HepG2 (cell line): Measurements from ENCODE around the gene MYADML2. TPM values are rescaled to one million over a fixed set of nuclear protein-coding genes. Genes with fewer than 3 reads are reported as not detected.

ENCODE experiments used
- ARHGAP35 ChIP-seq: sonication (generic); formaldehyde crosslinking; IDR thresholded peaks from 2 replicates; pipeline ENCODE4 v1.9.0; 2022; ENCODE audit warnings: mild to moderate bottlenecking, inconsistent platforms, moderate library complexity, missing genetic modification reagents, borderline replicate concordance
- ATRX ChIP-seq: sonication (generic); formaldehyde crosslinking; IDR thresholded peaks from 2 replicates; pipeline ENCODE4 v1.4.0; 2020; ENCODE audit warnings: missing genetic modification reagents, borderline replicate concordance
- CENPX ChIP-seq: sonication (generic); formaldehyde crosslinking; IDR thresholded peaks from 2 replicates; pipeline ENCODE4 v1.9.0; 2021; ENCODE audit warnings: mild to moderate bottlenecking, missing genetic modification reagents, moderate library complexity
- DPF2 ChIP-seq: sonication (generic); formaldehyde crosslinking; IDR thresholded peaks from 2 replicates; pipeline ENCODE4 v1.4.0; 2020; ENCODE audit warnings: mild to moderate bottlenecking, low read depth, missing genetic modification reagents, borderline replicate concordance
- EED ChIP-seq: sonication (generic); formaldehyde crosslinking; IDR thresholded peaks from 2 replicates; pipeline ENCODE4 v1.5.0; 2020; ENCODE audit warnings: mild to moderate bottlenecking, missing genetic modification reagents
- GPN1 ChIP-seq: sonication (generic); formaldehyde crosslinking; IDR thresholded peaks from 2 replicates; pipeline ENCODE4 v1.5.1; 2020; ENCODE audit warnings: missing genetic modification reagents, borderline replicate concordance
- GTF2F1 ChIP-seq: fragments of 150-350 bp; IDR thresholded peaks from 2 replicates; pipeline ENCODE4 v1.6.1; 2014; ENCODE audit warnings: low read length
- JARID2 ChIP-seq: sonication (generic); formaldehyde crosslinking; IDR thresholded peaks from 2 replicates; pipeline ENCODE4 v1.8.1; 2023; ENCODE audit warnings: missing genetic modification reagents, inconsistent platforms; ENCODE audit not compliant: insufficient replicate concordance
- JUND ChIP-seq: sonication (generic); formaldehyde crosslinking; IDR thresholded peaks from 2 replicates; pipeline ENCODE4 v1.8.0; 2022; ENCODE audit warnings: mild to moderate bottlenecking, missing genetic modification reagents
- KLF12 ChIP-seq: sonication (generic); formaldehyde crosslinking; IDR thresholded peaks from 2 replicates; pipeline ENCODE4 v1.4.0; 2020; ENCODE audit warnings: missing genetic modification reagents, borderline replicate concordance
- NONO ChIP-seq, 2 experiments: fragments of 450-650 bp in 1 of 2; sonication (generic) in 1 of 2; formaldehyde crosslinking in 1 of 2; IDR thresholded peaks in 1 of 2; conservative IDR thresholded peaks in 1 of 2; 2 replicates each; pipeline versions ENCODE4 v1.6.1 to v1.8.0; 2017 to 2022; ENCODE audit warnings: mild to moderate bottlenecking in 1 of 2, missing genetic modification reagents in 1 of 2, moderate library complexity in 1 of 2
- NRL ChIP-seq: sonication (generic); formaldehyde crosslinking; IDR thresholded peaks from 2 replicates; pipeline ENCODE4 v1.5.0; 2020; ENCODE audit warnings: missing genetic modification reagents, mild to moderate bottlenecking, moderate library complexity, borderline replicate concordance
- RAD51 ChIP-seq: fragments of 450-650 bp; IDR thresholded peaks from 2 replicates; pipeline ENCODE4 v1.6.1; 2016; ENCODE audit warnings: borderline replicate concordance
- RBM39 ChIP-seq: fragments of 200-400 bp; formaldehyde crosslinking; IDR thresholded peaks from one replicate; pipeline ENCODE4 v1.6.1; 2018; ENCODE audit warnings: antibody characterized with exemption, mild to moderate bottlenecking, low read depth, low read length; ENCODE audit not compliant: poor library complexity, severe bottlenecking
- SIX4 ChIP-seq: sonication (generic); formaldehyde crosslinking; IDR thresholded peaks from 2 replicates; pipeline ENCODE4 v1.4.0; 2020; ENCODE audit warnings: missing genetic modification reagents
- SRY ChIP-seq: sonication (generic); formaldehyde crosslinking; IDR thresholded peaks from 2 replicates; pipeline ENCODE4 v1.8.0; 2022; ENCODE audit warnings: mild to moderate bottlenecking, missing genetic modification reagents
- ZNF253 ChIP-seq: sonication (generic); formaldehyde crosslinking; IDR thresholded peaks from 2 replicates; pipeline ENCODE4 v1.8.0; 2022; ENCODE audit warnings: mild to moderate bottlenecking, missing genetic modification reagents, borderline replicate concordance
- ZNF282 ChIP-seq: fragments of 450-650 bp; IDR thresholded peaks from 2 replicates; pipeline ENCODE4 v1.6.1; 2018; ENCODE audit not compliant: partially characterized antibody
- ZNF589 ChIP-seq: sonication (generic); formaldehyde crosslinking; conservative IDR thresholded peaks from 2 replicates; pipeline ENCODE4 v1.8.0; 2022; ENCODE audit warnings: mild to moderate bottlenecking, moderate library complexity, missing genetic modification reagents
- polyA plus RNA-seq, 8 experiments: library from polyadenylated mRNA; depleted of rRNA in 3 of 8; stranded (reverse) in 7 of 8; unstranded in 1 of 8; fragments of >200 nt; fragmentation: Illumina TruSeq in 4 of 8; extraction: Trizol in 4 of 8; gene quantifications; 2 replicates each; pipeline versions ENCODE4 v1.2.1 to v1.2.3, GENCODE V29; 2011 to 2016; ENCODE audit warnings: low read depth in 4 of 8, missing spikeins in 1 of 8, mixed read lengths in 1 of 8; ENCODE audit not compliant: insufficient read depth in 1 of 8
- total RNA-seq, 5 experiments: library from RNA; depleted of rRNA; stranded (reverse); fragments of >200 nt; fragmentation: Illumina TruSeq; extraction: Trizol; gene quantifications; 2 replicates each; pipeline ENCODE4 v1.2.3, GENCODE V29; 2016; ENCODE audit warnings: low read depth in 1 of 5
- TF ChIP-seq, protein P1 (sequence below): sonication (generic); formaldehyde crosslinking; IDR thresholded peaks from 2 replicates; pipeline ENCODE4 v1.5.0; 2020; ENCODE audit warnings: missing genetic modification reagents, mild to moderate bottlenecking, borderline replicate concordance
- TF ChIP-seq, protein P2 (sequence below): sonication (generic); formaldehyde crosslinking; IDR thresholded peaks from 2 replicates; pipeline ENCODE4 v1.4.0; 2020; ENCODE audit warnings: low read depth, mild to moderate bottlenecking, missing genetic modification reagents
- TF ChIP-seq, protein P3 (sequence below): IDR thresholded peaks from 2 replicates; pipeline ENCODE4 v1.6.1; 2016; ENCODE audit warnings: control low read depth
- TF ChIP-seq, protein P4 (sequence below): sonication (generic); formaldehyde crosslinking; IDR thresholded peaks from 2 replicates; pipeline ENCODE4 v1.4.0; 2020; ENCODE audit warnings: mild to moderate bottlenecking, missing genetic modification reagents, borderline replicate concordance

Gene MYADML2
- total and polyA plus RNA-seq, 2 of the 13 experiments (the other 11 are each of a cell fraction or from before 2014, with no cell fraction given) = not detected

DNA sequence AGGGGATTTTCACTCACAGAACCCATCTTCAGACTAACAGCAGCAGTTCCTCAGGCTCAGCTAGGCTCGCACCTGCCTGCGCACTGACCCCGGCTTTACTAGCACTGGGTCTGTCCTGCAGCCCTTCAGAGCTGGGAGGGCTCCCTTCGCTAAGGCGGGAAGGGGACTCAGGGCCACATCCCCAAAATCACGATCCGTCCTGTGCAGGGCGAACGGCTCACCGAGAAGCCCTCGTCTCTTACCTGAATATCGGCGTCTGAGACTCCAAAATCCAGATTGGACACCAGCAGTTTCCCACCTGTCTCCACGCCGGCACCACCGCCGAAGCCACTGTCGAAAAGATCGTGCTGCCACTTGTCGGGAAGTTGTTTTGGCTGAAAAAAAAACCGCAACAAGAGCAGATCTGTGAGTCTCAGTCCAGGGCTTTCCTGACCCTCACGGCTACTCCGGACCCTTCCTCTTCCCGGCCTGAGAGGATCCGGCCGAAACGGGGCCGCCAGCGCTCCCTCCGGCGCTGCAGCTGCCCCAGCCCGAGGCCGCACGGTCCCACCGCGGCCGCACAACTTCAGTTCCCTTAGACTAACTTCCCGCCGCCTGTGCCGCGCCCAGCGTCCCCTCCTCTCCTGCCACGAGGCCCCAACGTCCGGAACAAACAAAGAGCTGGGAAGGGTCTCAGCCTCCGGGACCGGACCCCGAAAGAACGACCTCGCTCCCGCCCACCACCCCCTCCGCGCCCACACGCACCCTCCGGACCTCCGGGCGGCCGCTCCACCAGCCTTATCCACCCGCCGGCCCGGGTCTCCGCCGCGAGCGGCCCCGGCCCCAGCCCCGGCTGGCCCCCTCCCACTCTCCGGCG lies 56.4 kb downstream of the MYADML2 start (continued):
- TF ChIP-seq DPF2 (CRISPR knock-in tag) (no peak), SIX4 (CRISPR knock-in tag) (no peak), GTF2F1 (no peak), ZNF589 (no peak), ARHGAP35 (CRISPR knock-in tag) (0 out of 2 replicates have a peak, but pooled peaks have one; percentile 23), KLF12 (CRISPR knock-in tag) (no peak), JUND (CRISPR knock-in tag) (no peak), GPN1 (no peak), SRY (peak; percentile 82; the same call in 1 of the 2 replicates), NONO (IDR thresholded peaks at IDR 0.05) (no peak), NONO (CRISPR knock-in tag; conservative IDR thresholded peaks at IDR 0.05) (no peak), JARID2 (CRISPR knock-in tag) (no peak), ATRX (CRISPR knock-in tag) (no peak), EED (CRISPR knock-in tag) (no peak), ZNF282 (no peak), RAD51 (no peak), CENPX (CRISPR knock-in tag) (no peak), RBM39 (no peak), NRL (CRISPR knock-in tag) (peak; percentile 79; the same call in 1 of the 2 replicates), ZNF253 (no peak; the same call in 1 of the 2 replicates)
- TF ChIP-seq, protein P1, sequence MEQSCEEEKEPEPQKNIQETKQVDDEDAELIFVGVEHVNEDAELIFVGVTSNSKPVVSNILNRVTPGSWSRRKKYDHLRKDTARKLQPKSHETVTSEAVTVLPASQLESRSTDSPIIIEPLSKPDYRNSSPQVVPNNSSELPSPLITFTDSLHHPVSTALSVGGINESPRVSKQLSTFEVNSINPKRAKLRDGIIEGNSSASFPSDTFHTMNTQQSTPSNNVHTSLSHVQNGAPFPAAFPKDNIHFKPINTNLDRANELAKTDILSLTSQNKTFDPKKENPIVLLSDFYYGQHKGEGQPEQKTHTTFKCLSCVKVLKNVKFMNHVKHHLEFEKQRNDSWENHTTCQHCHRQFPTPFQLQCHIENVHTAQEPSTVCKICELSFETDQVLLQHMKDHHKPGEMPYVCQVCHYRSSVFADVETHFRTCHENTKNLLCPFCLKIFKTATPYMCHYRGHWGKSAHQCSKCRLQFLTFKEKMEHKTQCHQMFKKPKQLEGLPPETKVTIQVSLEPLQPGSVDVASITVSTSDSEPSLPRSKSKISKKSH (CRISPR knock-in tag) = peak; percentile 68; the same call in 1 of the 2 replicates
- TF ChIP-seq, protein P2, sequence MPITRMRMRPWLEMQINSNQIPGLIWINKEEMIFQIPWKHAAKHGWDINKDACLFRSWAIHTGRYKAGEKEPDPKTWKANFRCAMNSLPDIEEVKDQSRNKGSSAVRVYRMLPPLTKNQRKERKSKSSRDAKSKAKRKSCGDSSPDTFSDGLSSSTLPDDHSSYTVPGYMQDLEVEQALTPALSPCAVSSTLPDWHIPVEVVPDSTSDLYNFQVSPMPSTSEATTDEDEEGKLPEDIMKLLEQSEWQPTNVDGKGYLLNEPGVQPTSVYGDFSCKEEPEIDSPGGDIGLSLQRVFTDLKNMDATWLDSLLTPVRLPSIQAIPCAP = no peak
- TF ChIP-seq, protein P3, sequence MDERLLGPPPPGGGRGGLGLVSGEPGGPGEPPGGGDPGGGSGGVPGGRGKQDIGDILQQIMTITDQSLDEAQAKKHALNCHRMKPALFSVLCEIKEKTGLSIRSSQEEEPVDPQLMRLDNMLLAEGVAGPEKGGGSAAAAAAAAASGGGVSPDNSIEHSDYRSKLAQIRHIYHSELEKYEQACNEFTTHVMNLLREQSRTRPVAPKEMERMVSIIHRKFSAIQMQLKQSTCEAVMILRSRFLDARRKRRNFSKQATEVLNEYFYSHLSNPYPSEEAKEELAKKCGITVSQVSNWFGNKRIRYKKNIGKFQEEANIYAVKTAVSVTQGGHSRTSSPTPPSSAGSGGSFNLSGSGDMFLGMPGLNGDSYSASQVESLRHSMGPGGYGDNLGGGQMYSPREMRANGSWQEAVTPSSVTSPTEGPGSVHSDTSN (CRISPR knock-in tag) = no peak
- TF ChIP-seq, protein P4, sequence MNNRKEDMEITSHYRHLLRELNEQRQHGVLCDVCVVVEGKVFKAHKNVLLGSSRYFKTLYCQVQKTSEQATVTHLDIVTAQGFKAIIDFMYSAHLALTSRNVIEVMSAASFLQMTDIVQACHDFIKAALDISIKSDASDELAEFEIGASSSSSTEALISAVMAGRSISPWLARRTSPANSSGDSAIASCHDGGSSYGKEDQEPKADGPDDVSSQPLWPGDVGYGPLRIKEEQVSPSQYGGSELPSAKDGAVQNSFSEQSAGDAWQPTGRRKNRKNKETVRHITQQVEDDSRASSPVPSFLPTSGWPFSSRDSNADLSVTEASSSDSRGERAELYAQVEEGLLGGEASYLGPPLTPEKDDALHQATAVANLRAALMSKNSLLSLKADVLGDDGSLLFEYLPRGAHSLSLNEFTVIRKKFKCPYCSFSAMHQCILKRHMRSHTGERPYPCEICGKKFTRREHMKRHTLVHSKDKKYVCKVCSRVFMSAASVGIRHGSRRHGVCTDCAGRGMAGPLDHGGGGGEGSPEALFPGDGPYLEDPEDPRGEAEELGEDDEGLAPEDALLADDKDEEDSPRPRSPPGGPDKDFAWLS (CRISPR knock-in tag) = no peak
